Small intestine (tissue), 7 donors: ENCODE results near the gene SYNGAP1. TPM values are rescaled to one million over a fixed set of nuclear protein-coding genes. Genes with fewer than 3 reads are reported as not detected.

ENCODE experiments used
- DNase-seq, 2 donors: peaks; one replicate each; pipeline versions ENCODE4 v3.0.0 to v3.0.0-alpha.2; 2013
- FAIRE-seq: peaks from 2 replicates; lab custom pipeline; 2012; peaks lifted over from hg19 to GRCh38; lab: Jason Lieb, UNC
- H3K27ac ChIP-seq, 3 donors: one replicate each; pipeline ENCODE4 v1.5.1; 2013; ENCODE audit warnings: low read length in 2 of 3, mild to moderate bottlenecking in 2 of 3, control low read depth in 1 of 3, inconsistent platforms in 1 of 3, low read depth in 1 of 3, moderate library complexity in 1 of 3
- H3K27me3 ChIP-seq, 3 donors: one replicate each; pipeline ENCODE4 v1.6.1; 2013; ENCODE audit warnings: low read length in 3 of 3, inconsistent platforms in 1 of 3; ENCODE audit not compliant: control insufficient read depth in 3 of 3, insufficient read depth in 3 of 3
- H3K36me3 ChIP-seq, 3 donors: one replicate each; pipeline ENCODE4 v1.6.1; 2013; ENCODE audit warnings: low read length in 3 of 3, inconsistent platforms in 1 of 3, low read depth in 1 of 3, mild to moderate bottlenecking in 1 of 3, moderate library complexity in 1 of 3; ENCODE audit not compliant: control insufficient read depth in 3 of 3, insufficient read depth in 2 of 3
- H3K4me1 ChIP-seq, 3 donors: one replicate each; pipeline ENCODE4 v1.6.1; 2013; ENCODE audit warnings: low read length in 2 of 3, inconsistent platforms in 1 of 3, low read depth in 1 of 3, mild to moderate bottlenecking in 1 of 3, moderate library complexity in 1 of 3; ENCODE audit not compliant: control insufficient read depth in 3 of 3, insufficient read depth in 2 of 3
- H3K4me3 ChIP-seq, 3 donors: one replicate each; pipeline ENCODE4 v1.5.1; 2013; ENCODE audit warnings: low read length in 3 of 3, control low read depth in 1 of 3, inconsistent platforms in 1 of 3, low read depth in 1 of 3, mild to moderate bottlenecking in 1 of 3, moderate library complexity in 1 of 3
- H3K9me3 ChIP-seq, 2 donors: one replicate each; pipeline ENCODE4 v1.6.1; 2013; ENCODE audit warnings: low read depth in 1 of 2, low read length in 1 of 2; ENCODE audit not compliant: control insufficient read depth in 2 of 2, insufficient read depth in 1 of 2
- WGBS, 3 donors: extraction: QIAGEN DNeasy Blood & Tissue Kit; methylation state at CpG; one replicate each; pipeline ENCODE4 v1.1.7; 2013; 5-methylcytosine and 5-hydroxymethylcytosine counted together
- polyA plus RNA-seq, 4 donors: library from polyadenylated mRNA; stranded (reverse) in 3 of 4; unstranded in 1 of 4; fragments of 200-250 nt in 3 of 4; fragments of 120-200 nt in 1 of 4; gene quantifications; one replicate each; pipeline versions ENCODE4 v1.2.1 to v1.2.3, GENCODE V29; 2013
- donor health status: healthy with polysubstance abuse.
- donor health status: control.
- donor health status: control.
- donor health status: Bipolar disorder and iron deficiency.
- donor health status: healthy.

SYNGAP1 gene
- polyA plus RNA-seq, 4 donors: 0.89 to 16.6 (median 5.6) TPM

GRCh38 chr6:33433001-33433543 is 13.2 kb downstream of the SYNGAP1 start:
- DNase-seq: no peak
- peaks cover 2 to 36% (median 2%) of the 10 kb centered on the region in 3 donors for H3K36me3 ChIP-seq
- WGBS, 3 donors: 85 to 100% (median 100%) methylated on average over 1 of the region's 1 CpG
- no peak for FAIRE-seq
- peaks cover 5 to 36% (median 7%) of the 10 kb centered on the region in 3 donors for H3K4me1 ChIP-seq
- H3K4me3 ChIP-seq: no peak overlapping the region
- no peaks in the 10 kb centered on the region for H3K27me3 ChIP-seq
- H3K27ac ChIP-seq: peak overlapping the region in 1 of 3 donors; percentile 46
- H3K9me3 ChIP-seq: no peaks in the 10 kb centered on the region

GRCh38 chr6:33433544-33434191 is 13.8 kb downstream of the SYNGAP1 start:
- H3K4me1 ChIP-seq: peaks cover 3 to 30% (median 5%) of the 10 kb centered on the region in 3 donors
- H3K36me3 ChIP-seq: peaks cover 2 to 42% (median 5%) of the 10 kb centered on the region in 3 donors
- WGBS, 3 donors: 34 to 65% (median 64%) methylated on average over 10 to 16 of the region's 17 CpGs
- peak overlapping the region in 1 of 3 donors; percentile 46 for H3K27ac ChIP-seq
- H3K4me3 ChIP-seq: no peak overlapping the region
- H3K27me3 ChIP-seq: no peaks in the 10 kb centered on the region
- no peaks in the 10 kb centered on the region for H3K9me3 ChIP-seq
- no peak for DNase-seq
- no peak for FAIRE-seq

GRCh38 chr6:33434961-33435360 is 15.1 kb downstream of the SYNGAP1 start:
- peaks cover 3 to 19% (median 5%) of the 10 kb centered on the region in 3 donors for H3K4me1 ChIP-seq
- no peaks in the 10 kb centered on the region for H3K9me3 ChIP-seq
- no peak overlapping the region for H3K27ac ChIP-seq
- H3K27me3 ChIP-seq: no peaks in the 10 kb centered on the region
- H3K36me3 ChIP-seq: peaks cover 2 to 47% (median 5%) of the 10 kb centered on the region in 3 donors
- H3K4me3 ChIP-seq: no peak overlapping the region
- no peak for DNase-seq
- no peak for FAIRE-seq
- 91 to 95% (median 93%) methylated on average over 4 of the region's 4 CpGs for WGBS, 3 donors

- no peaks in the 10 kb centered on the region for H3K4me1 ChIP-seq
- no peak for FAIRE-seq
- no peaks in the 10 kb centered on the region for H3K27me3 ChIP-seq
- DNase-seq: no peak
- H3K4me3 ChIP-seq: no peak overlapping the region
- WGBS, 3 donors: 94 to 95% (median 94%) methylated on average over 18 of the region's 18 CpGs
- peaks cover 2 to 67% (median 5%) of the 10 kb centered on the region in 3 donors for H3K36me3 ChIP-seq
- no peak overlapping the region for H3K27ac ChIP-seq
- H3K9me3 ChIP-seq: no peaks in the 10 kb centered on the region
Measured at GRCh38 chr6:33437666-33438065, 17.8 kb downstream of the SYNGAP1 start.

- H3K9me3 ChIP-seq: no peaks in the 10 kb centered on the region
- H3K27me3 ChIP-seq: no peaks in the 10 kb centered on the region
- 94 to 98% (median 98%) methylated on average over 3 of the region's 3 CpGs for WGBS, 3 donors
- peaks cover 2 to 72% (median 5%) of the 10 kb centered on the region in 3 donors for H3K36me3 ChIP-seq
- H3K4me3 ChIP-seq: no peak overlapping the region
- no peak overlapping the region for H3K27ac ChIP-seq
- no peaks in the 10 kb centered on the region for H3K4me1 ChIP-seq
- no peak for FAIRE-seq
- DNase-seq: no peak
Measured at GRCh38 chr6:33438978-33439594, 19.2 kb downstream of the SYNGAP1 start.

GRCh38 chr6:33439956-33440648 is 20.2 kb downstream of the SYNGAP1 start:
- Histone ChIP-seq H3K27me3 (no peaks in the 10 kb centered on the region), H3K27ac (no peak overlapping the region), H3K9me3 (no peaks in the 10 kb centered on the region), H3K36me3 (peaks cover 2 to 74% (median 5%) of the 10 kb centered on the region in 3 donors), H3K4me3 (no peak overlapping the region), H3K4me1 (no peaks in the 10 kb centered on the region)
- DNase-seq (no peak), FAIRE-seq (no peak)
- 71 to 79% (median 77%) methylated on average over 9 of the region's 9 CpGs for WGBS, 3 donors

- 84 to 86% (median 85%) methylated on average over 19 of the region's 19 CpGs for WGBS, 3 donors
- FAIRE-seq (no peak), DNase-seq (no peak)
- Histone ChIP-seq H3K4me1 (no peaks in the 10 kb centered on the region), H3K27ac (no peak overlapping the region), H3K9me3 (no peaks in the 10 kb centered on the region), H3K4me3 (no peak overlapping the region), H3K36me3 (peaks cover 0 to 70% (median 5%) of the 10 kb centered on the region in 3 donors), H3K27me3 (no peaks in the 10 kb centered on the region)
Measured at GRCh38 chr6:33440649-33441309, 20.9 kb downstream of the SYNGAP1 start.

- H3K27ac ChIP-seq: no peak overlapping the region
- no peaks in the 10 kb centered on the region for H3K27me3 ChIP-seq
- no peaks in the 10 kb centered on the region for H3K9me3 ChIP-seq
- FAIRE-seq (no peak), DNase-seq (no peak)
- peaks cover 0 to 75% (median 5%) of the 10 kb centered on the region in 3 donors for H3K36me3 ChIP-seq
- H3K4me1 ChIP-seq: no peaks in the 10 kb centered on the region
- H3K4me3 ChIP-seq: no peak overlapping the region
- WGBS, 3 donors: 92 to 95% (median 95%) methylated on average over 9 of the region's 9 CpGs
Measured at GRCh38 chr6:33441457-33441856, 21.6 kb downstream of the SYNGAP1 start.
